Right lobe of liver (tissue), 6 donors: ENCODE results near the gene CYP4F12. TPM values are rescaled to one million over a fixed set of nuclear protein-coding genes. Genes with fewer than 3 reads are reported as not detected.

Experiments
- ATAC-seq, 4 donors: fragments of 200-7000 bp; cut with Tn5 transposase; one replicate each; pipeline ENCODE4 v1.9.1; 2020; ENCODE audit warnings: mild to moderate bottlenecking in 4 of 4, moderate library complexity in 4 of 4
- DNase-seq, 3 donors: peaks; one replicate each; pipeline ENCODE4 v3.0.0-alpha.2; 2020
- H3K27ac ChIP-seq, 3 donors: fragments of 200-600 bp; one replicate each; pipeline ENCODE4 v1.8.0; 2022
- H3K27me3 ChIP-seq, 2 donors: fragments of 200-600 bp; one replicate each; pipeline ENCODE4 v1.8.0; 2022
- H3K36me3 ChIP-seq, 4 donors: fragments of 200-600 bp; sonication (generic) in 1 of 4; one replicate each; pipeline versions ENCODE4 v1.5.1 to v1.8.0; 2017 to 2022; ENCODE audit warnings: control low read depth in 1 of 4
- H3K4me1 ChIP-seq, 4 donors: fragments of 200-600 bp; sonication (generic) in 1 of 4; one replicate each; pipeline versions ENCODE4 v1.5.1 to v1.8.0; 2017 to 2022; ENCODE audit warnings: control low read depth in 1 of 4
- H3K4me3 ChIP-seq, 3 donors: fragments of 200-600 bp; one replicate each; pipeline ENCODE4 v1.8.0; 2022
- H3K9me3 ChIP-seq, 4 donors: fragments of 200-600 bp; sonication (generic) in 1 of 4; one replicate each; pipeline versions ENCODE4 v1.5.1 to v1.8.0; 2017 to 2022; ENCODE audit warnings: control low read depth in 1 of 4
- POLR2A ChIP-seq: fragments of 450-650 bp; IDR thresholded peaks from one replicate; pipeline ENCODE4 v1.6.1; 2017; ENCODE audit warnings: antibody characterized with exemption, mild to moderate bottlenecking
- WGBS: methylation state at CpG from one replicate; pipeline ENCODE4 v1.1.6; 2018; ENCODE audit warnings: low coverage, low lambda C conversion rate; ENCODE audit not compliant: insufficient coverage; ENCODE audit errors: missing lambda C conversion rate; 5-methylcytosine and 5-hydroxymethylcytosine counted together
- intact Hi-C, 2 donors: fragments of 100-400 bp; cut with DNase I; formaldehyde crosslinking; loops; one replicate each; pipeline versions ENCODE4 v1.11.2 to v1.14.1; 2022
- total RNA-seq, 6 experiments: library from RNA; depleted of rRNA in 2 of 6; stranded (reverse); fragments of >200 nt in 2 of 6; fragmentation: NEBNext Ultra II Directional in 3 of 6; extraction: Animal tissue kit (Norgen Biotek cat#: 25700) in 3 of 6; gene quantifications; one replicate each; pipeline versions ENCODE4 v1.1.0 to v1.2.4, GENCODE V29; 2016 to 2023
- TF ChIP-seq, protein P1 (sequence below), 4 donors: fragments of 200-600 bp in 3 of 4; fragments of 450-650 bp in 1 of 4; IDR thresholded peaks; one replicate each; pipeline versions ENCODE4 v1.5.1 to v1.8.0; 2016 to 2022; ENCODE audit warnings: antibody characterized with exemption in 4 of 4, mild to moderate bottlenecking in 2 of 4
- donor health status: DM: no; HTN: yes; CAD: no.
- donor health status: DM: no; HTN: no; CAD: no.
- donor health status: DM: no; HTN: no; CAD: no.
- donor health status: DM: no; HTN: yes; CAD: no.
- donor health status: DM: no; HTN: yes; CAD: no.

The CYP4F12 gene
- total RNA-seq, 6 experiments from 2014 or later = 21.9 to 95.5 (median 45.3) TPM

DNA sequence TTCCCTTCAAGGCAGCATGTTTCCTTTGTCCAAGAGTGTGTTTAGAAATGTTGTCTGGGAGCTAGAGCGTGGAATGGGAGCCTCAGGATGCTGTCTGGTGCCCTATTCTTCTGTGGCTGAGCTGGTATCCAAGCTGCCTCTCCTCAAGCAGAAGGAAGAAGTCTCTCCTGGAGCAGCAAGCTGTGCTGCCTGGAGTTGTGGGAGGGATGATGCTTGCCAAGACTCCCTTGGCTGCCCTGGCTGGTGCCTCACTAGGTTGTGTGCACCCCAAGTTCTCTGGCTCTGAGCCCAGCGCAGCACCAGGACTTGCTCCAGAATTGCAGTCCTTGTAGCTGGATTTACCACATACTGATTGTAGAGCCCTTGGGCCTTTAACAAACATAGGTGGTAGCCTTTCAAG lies 36.9 kb upstream of the CYP4F12 start:
- ATAC-seq (no peak), DNase-seq (no peak)
- H3K27ac ChIP-seq = peak overlapping the region; percentile 65 to 76 (median 74)
- H3K36me3 ChIP-seq = no peaks in the 10 kb centered on the region
- intact Hi-C loops = loop anchor here in 1 of 2 donors (10.0 kb wide), 1 partner anchor 539 kb away; the partner anchor contains the start of gene CIB3
- H3K9me3 ChIP-seq = no peaks in the 10 kb centered on the region
- H3K4me3 ChIP-seq = no peak overlapping the region
- no peaks in the 10 kb centered on the region for H3K27me3 ChIP-seq
- 100% methylated on average over 1 of the region's 2 CpGs for WGBS
- H3K4me1 ChIP-seq = peaks cover 0 to 55% (median 20%) of the 10 kb centered on the region in 4 donors
- TF ChIP-seq, protein P1, sequence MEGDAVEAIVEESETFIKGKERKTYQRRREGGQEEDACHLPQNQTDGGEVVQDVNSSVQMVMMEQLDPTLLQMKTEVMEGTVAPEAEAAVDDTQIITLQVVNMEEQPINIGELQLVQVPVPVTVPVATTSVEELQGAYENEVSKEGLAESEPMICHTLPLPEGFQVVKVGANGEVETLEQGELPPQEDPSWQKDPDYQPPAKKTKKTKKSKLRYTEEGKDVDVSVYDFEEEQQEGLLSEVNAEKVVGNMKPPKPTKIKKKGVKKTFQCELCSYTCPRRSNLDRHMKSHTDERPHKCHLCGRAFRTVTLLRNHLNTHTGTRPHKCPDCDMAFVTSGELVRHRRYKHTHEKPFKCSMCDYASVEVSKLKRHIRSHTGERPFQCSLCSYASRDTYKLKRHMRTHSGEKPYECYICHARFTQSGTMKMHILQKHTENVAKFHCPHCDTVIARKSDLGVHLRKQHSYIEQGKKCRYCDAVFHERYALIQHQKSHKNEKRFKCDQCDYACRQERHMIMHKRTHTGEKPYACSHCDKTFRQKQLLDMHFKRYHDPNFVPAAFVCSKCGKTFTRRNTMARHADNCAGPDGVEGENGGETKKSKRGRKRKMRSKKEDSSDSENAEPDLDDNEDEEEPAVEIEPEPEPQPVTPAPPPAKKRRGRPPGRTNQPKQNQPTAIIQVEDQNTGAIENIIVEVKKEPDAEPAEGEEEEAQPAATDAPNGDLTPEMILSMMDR (IDR thresholded peaks at IDR 0.05) = no peak
- TF ChIP-seq POLR2A = no peak

GRCh38 chr19:15639596-15639995 lies 33.3 kb upstream of the CYP4F12 start:
- Histone ChIP-seq H3K36me3 (peaks cover 0 to 6% (median 0%) of the 10 kb centered on the region in 4 donors), H3K27me3 (no peaks in the 10 kb centered on the region), H3K4me3 (peak overlapping the region in 1 of 3 donors; percentile 88), H3K9me3 (no peaks in the 10 kb centered on the region), H3K4me1 (peaks cover 0 to 37% (median 17%) of the 10 kb centered on the region in 4 donors), H3K27ac (peak overlapping the region; percentile 82 to 99 (median 94))
- TF ChIP-seq, protein P1 (IDR thresholded peaks at IDR 0.05) = no peak
- no peak for TF ChIP-seq POLR2A
- no peak for DNase-seq
- no peak for ATAC-seq
- intact Hi-C loops = loop anchor here in 1 of 2 donors (10.0 kb wide), 1 partner anchor 535 kb away; the partner anchor contains the start of gene CIB3

GRCh38 chr19:15640294-15640903 lies 32.5 kb upstream of the CYP4F12 start, which contains the start of gene CYP4F3:
Gene CYP4F3 (plus strand): TSS chr19:15640897. CDS start chr19:15641416, 519 bp downstream.
- peaks cover 0 to 37% (median 17%) of the 10 kb centered on the region in 4 donors for H3K4me1 ChIP-seq
- no peaks in the 10 kb centered on the region for H3K27me3 ChIP-seq
- H3K36me3 ChIP-seq = peaks cover 0 to 14% (median under 1%) of the 10 kb centered on the region in 4 donors
- H3K9me3 ChIP-seq = no peaks in the 10 kb centered on the region
- intact Hi-C loops = no loop called here
- peak; percentile 94 to 98 (median 98) for DNase-seq
- WGBS = 37% methylated on average over 5 of the region's 6 CpGs
- ATAC-seq = peak; percentile 70 to 80 (median 72)
- H3K4me3 ChIP-seq = peak within 1 kb of the TSS; percentile 50 to 88 (median 73)
- TF ChIP-seq, protein P1 (IDR thresholded peaks at IDR 0.05) = no peak
- TF ChIP-seq POLR2A = no peak
- H3K27ac ChIP-seq = peak within 1 kb of the TSS; percentile 82 to 99 (median 94)

- H3K9me3 ChIP-seq = no peaks in the 10 kb centered on the region
- DNase-seq (peak; percentile 71 to 92 (median 86)), ATAC-seq (peak; percentile 66 to 87 (median 78))
- peaks cover 0 to 20% (median 6%) of the 10 kb centered on the region in 4 donors for H3K36me3 ChIP-seq
- H3K4me1 ChIP-seq = peaks cover 0 to 37% (median 13%) of the 10 kb centered on the region in 4 donors
- TF ChIP-seq, protein P1 (IDR thresholded peaks at IDR 0.05) = no peak
- TF ChIP-seq POLR2A = peak; percentile 69
- no peaks in the 10 kb centered on the region for H3K27me3 ChIP-seq
- 18% methylated on average over 10 of the region's 12 CpGs for whole genome bisulfite sequencing
- H3K27ac ChIP-seq = peak overlapping the region; percentile 82 to 99 (median 94)
- intact Hi-C loops = no loop called here
- peak overlapping the region; percentile 50 to 88 (median 73) for H3K4me3 ChIP-seq
Observed at GRCh38 chr19:15640904-15641597, 31.8 kb upstream of the CYP4F12 start.
